ENCODE results near the gene KCNH4.
"Not testable (repeated sequence)": the region's sequence is repeated elsewhere in the genome, so short reads cannot be mapped to it uniquely, and the experiment has no call there.

Gene KCNH4

DNA sequence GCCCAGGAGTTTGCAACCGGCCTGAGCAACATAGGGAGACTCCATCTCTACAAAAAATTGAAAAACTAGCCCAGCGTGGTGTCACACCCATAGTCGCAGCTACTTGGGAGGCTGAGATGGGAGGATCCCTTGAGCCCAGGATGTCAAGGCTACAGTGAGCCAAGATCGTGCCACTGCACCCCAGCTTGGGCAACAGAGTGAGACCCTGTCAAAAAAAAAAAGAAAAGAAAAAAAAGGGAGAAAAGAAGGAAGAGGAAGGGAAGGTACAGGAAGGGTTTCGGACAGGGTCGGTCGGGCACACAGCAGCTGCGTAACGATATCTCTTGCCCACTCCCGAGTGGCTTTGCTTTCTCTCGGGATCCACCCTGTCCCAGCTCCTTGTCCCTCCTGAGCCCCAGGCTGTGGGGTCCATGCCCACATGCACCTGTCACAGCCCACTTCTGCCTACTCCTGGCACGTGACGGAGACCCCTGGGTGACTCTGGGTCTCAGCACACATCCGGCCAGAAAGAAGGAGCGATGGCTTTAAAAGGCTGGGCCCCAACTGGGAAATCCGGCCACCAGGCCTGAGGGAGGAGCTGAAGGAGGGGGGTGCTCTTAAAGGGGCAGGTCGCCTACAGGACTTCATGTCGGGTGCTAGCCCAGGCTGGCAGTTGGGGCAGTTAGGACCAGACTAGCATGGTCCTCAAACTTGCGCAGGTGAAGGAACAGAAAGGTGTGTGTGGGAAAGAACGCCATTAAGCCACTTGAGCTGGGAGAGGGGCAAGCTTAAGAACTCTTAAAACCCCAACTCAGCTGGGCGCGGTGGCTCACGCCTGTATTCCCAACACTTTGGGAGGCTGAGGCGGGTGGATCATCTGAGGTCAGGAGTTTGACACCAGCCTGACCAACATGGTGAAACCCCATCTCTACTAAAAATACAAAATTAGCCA lies 13.3 kb upstream of the KCNH4 start, which contains the start of gene GHDC:
Gene GHDC, minus strand, starts transcription at position 526 of the 931 bp plus-strand sequence. CDS start 913 bp downstream, outside the sequence.
- DNase-seq (ENCODE audit: low spot score): peak; percentile 86

DNA sequence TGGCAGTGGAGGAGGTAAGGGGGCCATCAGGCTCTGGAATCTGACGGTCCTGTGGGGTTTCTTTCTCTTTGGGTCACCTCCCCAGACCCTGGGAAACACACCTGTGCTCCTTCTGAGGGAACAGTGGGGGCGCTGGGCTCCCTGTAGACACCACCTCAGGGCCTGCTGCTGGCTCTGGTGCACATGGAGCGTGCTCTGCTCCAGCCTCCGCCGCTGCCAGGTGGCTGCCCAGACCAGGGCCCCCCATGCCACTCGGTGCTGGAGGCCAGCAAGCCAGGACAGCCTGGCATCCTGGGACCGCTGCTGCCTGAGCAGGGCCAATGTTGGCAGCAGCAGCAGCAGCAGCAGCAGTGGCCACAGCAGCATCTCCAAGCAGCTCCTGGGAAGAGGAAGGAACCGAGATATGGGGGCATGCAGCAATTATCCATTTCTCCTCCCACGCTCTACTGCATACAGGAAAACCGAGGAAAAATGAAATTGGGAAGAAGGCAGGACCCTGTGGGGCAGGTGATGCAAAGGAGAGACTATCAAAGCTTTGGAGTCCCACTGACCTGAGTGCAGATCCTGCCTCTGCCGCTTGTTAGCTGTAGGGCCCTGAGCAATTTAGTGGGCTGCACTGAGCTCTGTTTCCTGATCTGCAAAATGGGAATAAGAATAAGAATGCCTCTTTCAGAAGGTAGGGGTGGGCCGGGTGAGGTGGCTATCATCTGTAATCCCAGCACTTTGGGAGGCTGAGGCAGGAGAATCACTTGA lies 12.4 kb upstream of the KCNH4 start:
- DNase-seq (ENCODE audit: low spot score): no peak

DNA sequence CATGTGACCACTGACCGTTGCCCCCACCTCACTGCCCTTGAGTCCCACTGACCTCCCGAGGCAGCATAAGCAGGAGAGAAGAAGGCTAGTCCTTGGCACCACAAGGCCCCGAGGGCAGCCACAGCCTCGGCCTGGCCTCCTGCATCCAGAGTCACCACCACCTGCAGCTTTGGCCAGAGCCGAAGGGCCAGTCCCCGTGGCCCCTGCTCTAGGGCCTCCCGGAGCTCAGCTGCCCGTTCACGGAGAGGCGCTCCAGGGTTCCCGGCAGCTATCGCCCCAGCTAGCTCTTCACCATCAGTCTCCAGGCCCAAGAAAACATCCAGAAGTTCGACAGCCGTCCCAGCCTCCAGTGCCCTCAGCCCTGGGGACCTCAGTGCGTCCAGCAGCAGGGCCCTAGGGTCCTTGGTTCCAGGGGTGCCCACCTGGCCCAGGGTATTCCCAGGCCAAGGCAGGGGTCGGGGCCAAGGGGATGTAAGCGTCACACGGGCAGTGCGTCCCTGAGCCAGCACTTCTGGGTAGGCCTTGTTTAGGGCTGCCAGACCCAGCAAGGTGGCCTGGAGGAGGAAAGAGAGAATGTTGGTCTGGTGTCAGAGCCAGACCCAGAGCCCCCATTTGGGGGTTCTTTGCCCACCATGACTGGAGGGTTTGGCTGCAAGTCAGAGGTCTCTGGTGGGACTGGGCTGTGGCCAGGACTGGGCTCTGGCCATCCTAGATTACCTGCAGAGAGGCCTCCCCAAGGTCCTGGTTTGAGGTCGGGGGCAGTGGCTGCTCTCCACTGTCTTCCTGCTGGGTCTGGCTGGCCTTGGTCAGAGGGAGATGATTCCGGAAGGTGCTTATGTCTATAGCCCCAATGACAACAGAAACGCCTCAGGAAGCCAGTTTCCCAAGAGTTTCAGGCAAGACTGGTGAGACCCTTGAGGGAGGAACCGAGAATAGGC lies 11.5 kb upstream of the KCNH4 start:
- DNase-seq (ENCODE audit: low spot score): no peak

DNA sequence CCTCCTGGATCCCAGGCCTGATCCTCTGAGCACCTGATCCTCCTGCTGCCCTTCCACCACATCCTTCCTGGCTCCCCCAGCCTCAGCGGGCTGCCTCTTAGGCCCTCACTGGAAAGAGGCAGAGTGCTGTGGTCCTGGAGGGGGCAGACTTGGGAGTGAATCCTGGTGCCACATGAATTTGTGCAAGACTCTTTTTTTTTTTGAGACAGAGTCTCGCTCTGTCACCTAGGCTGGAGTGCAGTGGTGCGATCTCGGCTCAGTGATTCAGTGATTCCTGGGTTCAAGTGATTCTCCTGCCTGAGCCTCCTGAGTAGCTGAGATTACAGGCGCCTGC lies 10.3 kb upstream of the KCNH4 start:
- no peak for DNase-seq (ENCODE audit: low spot score)

DNA sequence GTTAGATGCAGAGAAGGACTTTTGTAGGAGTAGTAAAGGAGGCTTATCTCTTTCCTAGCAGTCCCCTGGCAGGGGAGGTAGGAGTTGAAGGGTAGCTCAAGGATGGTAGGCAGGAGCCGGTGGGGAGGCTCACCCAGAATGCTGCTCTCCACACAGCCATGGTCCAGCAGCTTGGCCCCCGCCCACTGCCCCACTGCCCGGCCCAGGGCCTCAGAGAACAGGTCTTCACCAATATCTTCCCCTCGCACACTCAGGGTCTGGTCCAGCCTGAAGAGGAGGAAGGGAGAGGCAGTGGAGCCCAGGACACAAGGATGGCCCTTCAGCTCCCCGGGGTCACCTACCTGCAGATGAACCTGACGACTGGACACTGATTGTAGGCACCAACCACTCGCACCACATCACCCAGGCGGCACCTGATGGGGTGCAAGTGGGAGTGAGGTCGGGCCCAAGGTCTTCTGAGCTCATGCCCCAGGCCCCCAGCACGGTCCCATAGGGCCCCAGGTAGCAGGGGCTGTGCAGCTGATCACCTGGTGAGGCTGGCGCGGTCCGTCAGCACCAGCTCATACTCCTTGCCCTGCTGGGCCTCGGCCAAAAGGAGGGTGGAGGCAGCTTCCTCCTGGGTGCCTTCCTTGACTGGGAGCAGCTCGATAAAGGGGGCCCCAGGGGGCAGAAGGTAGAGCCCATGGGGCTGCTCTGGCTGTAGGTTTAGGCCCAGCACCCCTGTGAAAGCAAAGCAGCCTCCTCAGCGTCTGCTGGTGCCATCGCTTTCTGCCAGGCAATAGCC lies 9.7 kb upstream of the KCNH4 start:
- no peak for DNase-seq (ENCODE audit: low spot score)

DNA sequence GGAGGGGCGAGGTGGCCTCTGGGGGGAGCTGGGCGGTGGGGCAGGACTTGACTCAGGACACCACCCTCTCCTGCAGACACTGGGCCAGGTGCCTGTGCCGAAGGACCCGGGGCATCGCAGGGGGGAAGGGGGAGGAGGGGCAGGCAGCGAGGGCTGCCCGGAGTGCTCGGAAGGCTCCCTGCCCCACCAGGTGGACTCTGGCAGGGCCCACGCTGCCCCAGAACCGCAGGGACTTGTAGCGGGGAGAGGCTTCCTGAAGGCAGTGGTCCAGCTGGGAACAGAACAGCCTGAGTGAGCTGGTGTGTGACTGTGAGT lies 8.7 kb upstream of the KCNH4 start:
- no peak for DNase-seq (ENCODE audit: low spot score)

DNA sequence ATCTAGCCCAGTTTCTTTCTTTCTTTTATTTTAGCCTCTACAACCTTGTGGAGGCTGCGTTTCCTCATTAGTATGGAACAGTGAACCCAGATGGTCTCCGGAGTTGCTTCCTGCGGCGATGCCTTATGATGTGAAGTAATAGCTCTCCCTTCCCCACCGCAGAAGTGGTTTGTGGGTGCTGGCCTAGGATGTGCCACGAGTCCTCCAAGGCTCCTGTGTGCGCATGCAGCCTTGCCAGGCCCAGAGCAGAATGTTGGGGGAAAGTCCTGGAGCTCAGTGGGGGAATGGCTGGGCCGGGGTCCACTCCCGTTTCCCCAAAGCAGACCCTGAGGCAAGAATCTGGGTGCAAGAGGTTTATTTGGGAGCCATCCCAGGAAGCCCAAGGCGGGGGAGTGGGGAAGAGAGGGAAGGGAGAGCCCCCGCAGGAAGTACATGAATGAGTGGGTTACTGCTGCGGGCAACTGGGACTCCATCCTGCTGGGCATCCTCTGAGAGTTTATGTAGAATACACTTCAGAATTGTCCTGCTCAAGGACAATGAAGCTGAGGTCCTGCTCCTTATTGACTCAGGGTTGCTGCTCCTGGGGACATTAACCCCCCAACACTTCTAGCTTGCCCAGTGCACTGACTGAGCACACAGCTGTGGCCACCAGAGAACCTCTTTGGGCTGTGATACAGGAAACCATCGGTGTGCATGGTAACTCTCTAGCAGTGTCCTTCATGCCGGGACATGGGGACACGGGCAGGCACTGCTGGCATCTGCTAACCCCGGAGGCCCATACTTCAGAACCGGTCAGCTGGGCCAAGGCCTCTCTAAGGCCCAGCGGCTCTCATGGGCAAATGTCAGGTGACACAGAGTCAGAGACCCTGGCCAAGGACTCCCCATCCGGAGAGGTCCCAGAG lies 8.1 kb upstream of the KCNH4 start:
- DNase-seq (ENCODE audit: low spot score): no peak

DNA sequence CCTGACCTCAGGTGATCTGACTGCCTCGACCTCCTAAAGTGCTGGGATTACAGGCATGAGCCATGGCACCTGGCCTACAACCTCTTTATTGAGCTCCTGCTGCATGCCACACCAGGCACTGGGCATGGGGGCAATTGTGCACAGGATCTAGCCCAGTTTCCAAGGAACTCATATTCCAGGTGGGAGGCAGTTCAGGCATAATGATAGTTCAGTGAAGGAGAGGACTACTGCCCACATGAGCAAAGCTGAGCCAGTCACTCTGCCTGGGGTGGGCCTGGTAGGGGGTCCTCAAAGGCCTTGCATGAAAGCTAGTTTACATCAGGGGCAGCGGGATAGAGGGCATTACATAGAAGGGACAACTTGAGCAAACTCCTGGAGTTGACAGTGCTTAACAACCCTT lies 6.9 kb upstream of the KCNH4 start:
- no peak for DNase-seq (ENCODE audit: low spot score)

DNA sequence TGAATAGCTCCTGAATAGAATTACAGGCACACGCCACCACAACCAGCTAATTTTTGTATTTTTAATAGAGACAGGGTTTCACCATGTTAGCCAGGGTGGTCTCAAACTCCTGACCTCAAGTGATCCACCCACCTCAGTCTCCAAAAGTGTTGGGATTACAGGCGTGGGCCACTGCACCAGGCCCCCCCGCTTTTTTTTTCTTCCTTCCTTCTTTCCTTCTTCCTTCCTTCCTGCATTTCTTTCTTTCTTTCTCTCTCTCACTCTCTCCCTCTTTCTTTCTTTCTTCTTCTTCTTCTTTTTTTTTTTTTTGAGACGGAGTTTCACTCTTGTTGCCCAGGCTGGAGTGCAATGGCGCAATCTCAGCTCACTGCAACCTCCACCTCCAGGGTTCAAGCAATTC lies 5.2 kb upstream of the KCNH4 start:
- not testable (repeated sequence) for DNase-seq (ENCODE audit: low spot score)

DNA sequence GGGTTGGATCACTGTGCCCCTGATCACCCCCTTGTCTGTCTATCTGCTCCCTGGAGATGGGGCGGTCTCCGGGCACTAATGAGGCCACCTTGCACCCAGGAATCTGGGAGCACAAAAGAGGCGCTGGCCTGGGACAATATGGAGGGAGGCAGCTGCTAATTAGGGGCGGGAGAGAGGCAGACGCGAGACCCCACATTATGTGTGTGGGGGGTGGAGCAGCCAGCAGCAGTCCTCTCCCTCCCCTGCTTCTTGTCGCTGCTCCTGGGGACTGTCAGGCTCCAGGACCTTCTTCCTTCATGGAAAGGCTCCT lies 4.6 kb upstream of the KCNH4 start:
- no peak for DNase-seq (ENCODE audit: low spot score)

DNA sequence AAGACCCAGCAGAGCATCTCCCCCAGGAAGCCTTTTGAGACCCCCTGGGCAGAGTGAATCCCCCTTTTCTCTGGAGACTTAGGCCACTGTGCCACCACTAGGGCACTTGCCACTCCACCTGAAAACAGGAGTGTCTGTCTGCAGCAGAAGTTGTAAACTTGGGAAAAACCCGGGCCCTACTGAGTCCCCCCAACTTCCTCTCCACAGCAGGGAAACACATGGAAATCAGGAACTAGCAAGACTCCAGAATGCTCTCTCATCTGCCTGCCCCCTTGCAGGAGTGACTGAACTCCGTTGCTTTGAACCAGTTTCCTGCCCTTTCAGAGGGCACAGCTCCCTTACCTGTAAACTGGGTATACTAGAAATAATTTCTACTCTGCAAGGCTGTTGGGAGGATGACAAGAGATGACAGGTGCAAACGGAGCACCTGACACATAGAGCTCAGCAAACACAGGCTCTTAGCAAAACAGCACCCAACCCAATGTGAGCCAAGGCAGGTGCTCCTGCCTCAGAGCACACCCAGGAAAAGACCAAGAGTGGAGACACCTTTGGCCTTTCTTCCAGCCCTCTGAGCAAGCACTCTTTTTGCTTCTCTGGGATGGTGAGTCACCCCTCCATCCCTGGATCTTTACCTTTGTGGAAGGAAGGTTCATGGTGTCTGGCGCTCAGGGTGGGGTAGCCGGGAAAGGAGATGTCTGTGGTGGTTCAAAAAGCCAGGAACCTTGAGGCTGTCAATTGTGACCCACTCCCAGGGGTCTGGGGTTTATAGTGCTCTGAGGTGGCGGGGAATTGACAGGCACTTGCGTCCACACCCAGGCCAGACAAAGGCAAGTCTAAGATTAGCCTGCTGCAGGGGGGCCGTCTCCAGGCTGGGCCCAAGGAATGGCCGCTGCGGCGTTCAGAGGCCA lies 4.0 kb upstream of the KCNH4 start, which contains the start of gene HCRT:
Gene HCRT, minus strand, starts transcription at position 740 of the 908 bp plus-strand sequence. Its CDS starts 87 bp downstream, at position 653.
- no peak for DNase-seq (ENCODE audit: low spot score)

DNA sequence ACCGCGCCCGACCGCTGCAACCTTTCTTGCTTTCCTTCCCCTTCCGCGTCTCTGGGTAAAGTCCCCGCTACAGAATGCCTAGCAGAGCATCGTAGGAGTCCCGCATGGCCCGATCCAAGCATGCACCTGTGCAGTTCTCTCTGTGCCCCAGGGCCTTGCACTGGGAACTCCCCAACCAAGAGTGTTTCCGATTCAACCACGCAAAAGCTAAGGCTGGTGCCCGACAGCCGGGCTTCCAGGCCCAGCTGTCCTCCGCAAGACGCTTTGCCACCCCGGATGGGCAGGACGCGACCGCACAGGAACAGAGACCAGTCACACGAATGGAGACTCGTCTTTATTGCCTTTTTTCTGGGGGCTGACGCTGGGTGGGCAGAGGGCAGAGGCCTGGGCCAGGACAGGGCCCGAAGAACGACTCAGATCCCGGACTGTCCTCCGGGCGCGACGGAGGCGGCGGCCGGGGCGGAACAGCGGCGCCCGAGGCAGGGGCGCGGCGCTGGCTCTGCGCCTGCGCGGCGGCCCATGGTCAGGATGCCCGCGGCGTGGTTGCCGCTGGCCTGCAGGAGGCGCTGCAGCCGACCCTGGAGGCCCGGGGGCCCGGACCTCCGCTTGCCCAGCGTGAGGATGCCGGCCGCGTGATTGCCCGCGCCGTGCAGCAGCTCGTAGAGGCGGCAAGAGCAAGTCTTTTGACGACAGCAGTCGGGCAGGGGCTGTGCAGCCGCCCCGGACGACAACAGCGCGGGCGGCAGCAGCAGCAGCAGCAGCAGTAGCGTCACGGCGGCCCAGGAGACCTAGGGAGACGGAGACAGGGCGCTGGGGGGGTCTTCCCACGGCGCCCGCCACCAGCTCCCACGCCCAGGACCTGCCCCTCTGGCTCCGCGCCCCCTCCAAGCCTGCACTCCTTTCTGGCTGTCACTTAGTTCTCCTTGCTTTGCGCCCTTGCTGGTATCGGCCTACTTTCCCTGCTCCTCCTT lies 3.1 kb upstream of the KCNH4 start:
- peak; percentile 54 for DNase-seq (ENCODE audit: low spot score)

DNA sequence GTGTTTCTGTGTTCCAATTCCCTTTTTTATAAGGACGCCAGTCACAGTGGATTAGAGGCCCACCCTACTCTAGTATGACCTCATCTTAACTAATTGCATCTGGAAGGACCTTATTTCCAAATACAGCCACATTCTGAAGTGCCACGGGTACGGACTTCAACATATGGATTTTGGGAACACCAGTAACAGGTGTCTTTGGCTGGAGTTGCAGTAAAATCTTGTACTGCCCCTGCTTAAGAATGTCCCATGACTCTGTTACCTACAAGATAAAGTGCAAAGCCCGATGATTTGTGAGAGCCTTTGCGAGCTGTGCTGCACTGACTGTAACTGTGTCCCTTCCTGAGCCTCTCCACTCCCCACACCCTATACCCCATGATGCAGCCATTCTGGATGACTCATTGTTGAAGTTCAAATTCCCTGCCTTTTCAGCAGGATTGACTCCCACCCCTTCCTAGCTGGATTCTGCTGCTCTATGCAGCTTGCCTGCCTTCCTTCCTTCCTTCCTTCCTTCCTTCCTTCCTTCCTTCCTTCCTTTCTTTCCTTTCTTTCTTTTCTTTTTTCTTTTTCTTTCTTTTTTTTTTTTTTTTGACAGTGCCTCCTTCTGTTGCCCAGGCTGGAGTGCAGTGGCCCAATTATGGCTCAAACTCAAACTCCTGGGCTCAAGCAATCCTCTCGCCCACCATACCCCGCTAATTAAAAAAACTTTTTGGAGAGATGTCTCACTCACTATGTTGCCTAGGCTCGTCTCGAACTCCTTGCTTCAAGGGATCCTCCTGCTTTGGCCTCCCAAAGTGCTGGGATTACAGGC lies 2.2 kb upstream of the KCNH4 start:
- DNase-seq (ENCODE audit: low spot score): peak; percentile 45

DNA sequence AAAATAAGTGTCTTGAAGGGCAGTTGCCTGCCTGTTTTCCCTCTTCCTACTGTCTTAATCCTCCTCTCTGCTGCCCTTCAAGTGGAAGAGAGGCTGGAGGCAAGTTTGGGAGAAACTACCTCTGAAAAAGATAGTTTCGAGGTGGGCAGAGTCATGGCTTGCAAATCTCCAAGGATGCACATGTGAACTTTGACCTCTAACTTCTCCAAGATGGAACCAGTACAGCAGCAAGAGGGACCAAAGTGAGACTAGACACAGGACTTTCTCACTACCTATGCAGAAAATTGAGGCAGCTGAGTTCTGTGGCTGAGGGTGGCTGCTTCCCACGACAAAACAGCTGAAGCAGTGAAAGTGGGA lies 887 bp upstream of the KCNH4 start:
- DNase-seq (ENCODE audit: low spot score): no peak

DNA sequence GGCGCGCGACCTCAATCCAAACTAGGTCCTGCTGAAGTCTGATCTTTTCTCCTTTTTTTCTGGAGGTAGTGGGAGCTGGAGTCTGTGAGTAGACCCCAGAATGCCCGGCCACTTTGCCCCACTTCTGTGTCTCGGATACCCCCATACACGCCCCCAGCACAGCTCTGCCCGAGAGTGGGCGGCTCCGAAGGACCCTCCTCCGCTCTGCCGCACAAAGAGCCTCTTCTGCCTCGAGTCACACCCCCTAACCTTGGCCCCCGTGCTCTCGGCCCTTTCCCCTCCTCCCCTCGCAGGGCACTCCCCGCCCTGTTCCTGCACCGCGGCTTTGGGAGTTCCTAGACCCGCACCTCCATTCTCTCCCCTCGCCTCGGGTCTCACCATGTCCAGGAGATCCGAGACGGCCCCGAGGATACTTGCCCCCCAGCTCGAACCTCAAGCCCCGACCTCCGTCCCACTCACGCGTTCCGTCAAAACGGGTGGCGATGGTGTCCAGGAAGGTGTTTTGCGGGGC lies 476 bp downstream of the KCNH4 start:
- DNase-seq (ENCODE audit: low spot score): no peak

DNA sequence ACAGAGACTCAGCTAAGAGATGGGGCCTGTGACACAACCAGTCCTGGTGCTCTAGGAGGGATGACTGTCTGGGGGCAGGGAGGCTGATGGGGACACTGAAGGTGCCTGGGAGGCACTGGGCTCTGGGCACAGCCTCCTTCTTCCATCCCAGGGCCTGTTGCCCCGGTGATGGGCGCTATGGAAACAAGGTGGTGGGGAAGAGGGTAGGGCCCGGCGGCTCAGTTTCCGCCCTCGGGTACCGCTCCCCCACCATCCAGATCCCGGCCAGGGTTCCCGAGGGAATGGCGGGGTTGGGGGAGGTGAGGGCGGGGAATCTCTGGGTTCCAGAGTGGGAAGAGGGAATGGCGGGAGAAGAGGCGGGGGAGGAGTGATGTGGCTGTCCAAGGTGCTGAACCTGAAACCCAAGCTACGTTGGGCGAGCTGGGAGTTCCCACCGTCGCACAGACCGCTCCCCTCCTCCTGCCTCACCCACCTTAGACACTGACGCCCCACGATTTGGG lies 981 bp downstream of the KCNH4 start:
- no peak for DNase-seq (ENCODE audit: low spot score)

DNA sequence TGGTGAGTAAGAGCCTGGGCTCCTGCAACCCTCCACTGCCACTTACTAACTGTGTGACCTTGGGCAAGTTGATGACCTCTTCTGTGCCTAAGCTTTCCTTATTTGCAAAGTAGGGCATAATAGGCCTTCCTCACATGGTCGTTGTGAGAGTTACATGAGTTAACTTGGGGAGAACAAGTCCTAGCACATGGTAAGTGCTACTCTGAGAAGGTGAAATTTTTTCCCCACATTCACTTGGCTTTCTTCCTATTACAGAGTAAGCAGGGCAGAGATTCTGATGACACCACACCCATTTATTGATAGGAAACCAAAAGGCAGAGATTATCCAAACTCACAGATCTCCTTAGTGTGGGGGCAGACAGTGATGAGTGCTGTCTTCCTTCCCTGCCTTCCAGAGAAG lies 1.6 kb downstream of the KCNH4 start:
- no peak for DNase-seq (ENCODE audit: low spot score)

All from SW480 (cell line).